ENCODE results near the gene ZKSCAN7.

GRCh38 chr3:44516230-44516629 lies 38.8 kb upstream of the ZKSCAN7 start:
- TF ChIP-seq POLR2A (IDR thresholded peaks at IDR 0.05) (no peak), CTCF (IDR thresholded peaks at IDR 0.05) (no peak), POLR2AphosphoS5 (IDR thresholded peaks at IDR 0.05) (no peak)
